Activated CD8-positive, alpha-beta memory T cell treated with anti-CD3 and anti-CD28 coated beads, Interleukin-2, amount 50 U/mL, for 4 hours (primary cell): ENCODE results near the gene SARS1.
"Not testable (repeated sequence)": the region's sequence is repeated elsewhere in the genome, so short reads cannot be mapped to it uniquely, and the experiment has no call there.

Source experiments
- DNase-seq: peaks from one replicate; pipeline ENCODE4 v3.0.0-alpha.2; 2020

The SARS1 gene

DNA sequence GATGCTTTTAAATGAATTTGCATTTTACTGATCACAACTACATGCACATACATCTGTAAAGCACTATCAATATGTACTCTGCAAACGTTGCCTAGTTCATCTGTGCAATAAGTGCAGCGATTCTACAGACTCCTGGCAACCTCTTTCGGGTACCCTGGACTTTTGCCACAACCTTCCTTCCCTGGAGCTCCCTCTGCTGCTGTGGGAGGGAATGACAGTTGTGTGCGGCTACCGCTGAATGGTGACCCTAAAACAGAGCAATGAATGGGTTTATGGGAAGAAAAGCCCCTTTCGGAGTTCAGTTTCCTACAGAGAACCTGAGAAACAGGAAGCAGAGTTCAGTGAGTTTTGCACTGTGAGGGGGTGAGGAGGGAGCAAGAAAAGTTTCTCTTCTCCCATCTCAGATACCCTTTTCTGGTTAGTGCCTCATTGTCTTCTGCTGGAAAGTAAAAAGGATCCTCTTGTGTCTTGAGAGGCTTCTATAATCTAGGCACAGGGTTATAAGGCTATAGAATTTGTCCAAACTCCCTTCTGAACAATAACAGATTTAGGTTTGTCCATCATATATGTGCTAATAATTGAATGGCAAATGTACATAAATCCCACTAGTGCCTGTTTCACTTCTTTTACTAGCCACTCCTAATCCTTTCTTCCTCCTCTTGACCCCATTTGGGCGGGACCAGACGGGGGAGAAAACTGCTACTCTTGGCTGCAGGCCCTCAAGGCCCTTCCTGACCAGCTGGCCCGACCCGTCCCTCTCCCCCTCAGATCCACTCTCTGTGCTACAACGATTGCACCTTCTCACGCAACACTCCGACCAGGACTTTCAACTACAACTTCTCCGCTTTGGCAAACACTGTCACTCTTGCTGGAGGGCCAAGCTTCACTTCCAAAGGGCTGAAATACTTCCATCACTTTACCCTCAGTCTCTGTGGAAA lies 19.8 kb upstream of the SARS1 start:
- DNase-seq = peak; percentile 55

DNA sequence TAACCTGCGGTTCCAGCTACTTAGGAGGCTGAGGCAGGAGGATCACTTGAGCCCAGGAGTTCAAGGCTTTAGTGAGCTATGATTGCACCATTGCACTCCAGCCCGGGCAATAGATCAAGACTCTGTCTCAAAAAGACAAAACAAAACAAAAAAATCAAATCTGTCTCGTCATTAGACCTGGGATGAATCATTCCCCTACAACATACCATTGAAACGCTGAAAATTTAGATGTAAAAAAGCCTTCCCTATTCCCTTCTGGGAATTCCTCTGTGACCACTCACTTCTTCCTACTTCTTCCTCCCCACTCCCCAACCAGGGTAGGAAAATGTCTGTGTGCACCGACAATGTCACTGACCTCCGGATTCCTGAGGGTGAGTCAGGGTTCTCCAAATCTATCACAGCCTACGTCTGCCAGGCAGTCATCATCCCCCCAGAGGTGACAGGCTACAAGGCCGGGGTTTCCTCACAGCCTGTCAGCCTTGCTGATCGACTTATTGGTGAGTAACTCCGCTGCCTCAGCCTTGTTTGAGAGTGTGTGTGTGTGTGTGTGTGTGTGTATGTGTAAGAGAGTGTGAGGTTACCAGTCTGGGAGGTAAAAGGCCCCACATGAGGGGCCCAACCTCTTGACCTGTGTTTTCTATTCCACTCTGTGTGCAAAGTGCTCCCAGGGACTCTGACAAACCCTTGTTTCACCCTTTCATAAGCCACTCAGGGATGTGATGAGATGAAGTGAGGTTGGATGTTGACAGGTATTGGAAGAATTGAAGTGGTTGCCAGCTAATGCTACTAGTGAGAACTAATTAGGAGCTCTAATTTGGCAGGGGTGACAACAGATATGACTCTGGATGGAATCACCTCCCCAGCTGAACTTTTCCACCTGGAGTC lies 16.3 kb upstream of the SARS1 start:
- no peak for DNase-seq

DNA sequence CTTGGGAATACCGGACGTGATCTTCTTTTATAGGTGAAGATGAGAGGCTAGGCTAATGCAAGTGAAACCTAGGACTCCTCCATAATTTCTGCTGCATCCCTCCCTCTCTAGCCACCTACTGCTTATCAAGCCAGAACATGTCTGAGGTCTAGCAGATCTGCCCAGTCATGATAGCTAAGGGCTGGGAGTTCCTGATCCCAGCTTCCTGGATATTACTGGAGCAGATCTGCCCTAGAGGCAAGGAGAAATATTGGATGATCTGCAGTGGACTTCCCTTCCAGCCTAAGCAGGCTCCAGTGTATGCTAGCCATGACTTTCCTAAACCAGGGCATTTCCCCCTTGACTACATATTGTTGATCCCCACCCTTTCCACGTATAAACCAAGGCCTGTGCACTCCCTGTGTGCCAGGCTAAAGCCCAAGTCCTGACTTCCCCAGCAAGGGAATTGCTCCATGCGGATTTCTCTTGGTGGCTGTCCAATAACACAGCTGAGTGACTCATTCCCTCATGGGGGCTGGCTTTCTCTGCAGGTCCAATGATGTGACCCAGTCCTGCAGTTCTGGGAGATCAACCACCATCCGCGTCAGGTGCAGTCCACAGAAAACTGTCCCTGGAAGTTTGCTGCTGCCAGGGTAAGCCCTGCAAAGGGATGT lies 15.5 kb upstream of the SARS1 start:
- DNase-seq = no peak

DNA sequence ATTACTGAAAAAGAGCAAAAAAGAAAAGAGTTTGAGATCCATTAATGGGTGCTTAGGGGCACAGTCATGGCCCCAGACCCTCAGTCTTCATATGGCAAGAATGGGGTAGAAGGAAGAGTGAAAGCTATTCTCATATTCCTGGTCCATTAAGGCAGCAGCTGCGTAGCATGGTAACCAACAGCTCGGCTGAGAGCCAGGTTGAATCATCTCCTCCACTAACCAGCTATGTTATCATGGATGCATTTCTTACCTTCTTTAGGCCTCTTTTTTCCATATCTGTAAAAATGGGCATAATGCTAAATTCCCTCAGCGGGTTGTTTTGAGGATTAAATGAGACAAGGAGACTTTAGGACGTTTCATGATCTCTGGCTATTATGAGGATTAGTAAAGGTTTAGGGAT lies 15.0 kb upstream of the SARS1 start:
- DNase-seq = no peak

DNA sequence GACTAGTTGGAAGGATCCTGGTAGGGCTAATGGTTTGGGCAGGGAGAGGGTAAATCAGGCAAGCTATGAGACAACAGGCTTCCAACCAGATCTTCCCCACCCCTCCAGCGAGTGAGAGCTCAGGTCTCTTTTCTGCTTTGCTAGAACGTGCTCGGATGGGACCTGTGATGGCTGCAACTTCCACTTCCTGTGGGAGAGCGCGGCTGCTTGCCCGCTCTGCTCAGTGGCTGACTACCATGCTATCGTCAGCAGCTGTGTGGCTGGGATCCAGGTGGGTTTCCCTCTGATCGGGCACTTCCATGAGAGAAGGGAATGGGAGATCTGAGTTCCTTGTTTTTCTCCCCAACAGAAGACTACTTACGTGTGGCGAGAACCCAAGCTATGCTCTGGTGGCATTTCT lies 14.0 kb upstream of the SARS1 start:
- no peak for DNase-seq

DNA sequence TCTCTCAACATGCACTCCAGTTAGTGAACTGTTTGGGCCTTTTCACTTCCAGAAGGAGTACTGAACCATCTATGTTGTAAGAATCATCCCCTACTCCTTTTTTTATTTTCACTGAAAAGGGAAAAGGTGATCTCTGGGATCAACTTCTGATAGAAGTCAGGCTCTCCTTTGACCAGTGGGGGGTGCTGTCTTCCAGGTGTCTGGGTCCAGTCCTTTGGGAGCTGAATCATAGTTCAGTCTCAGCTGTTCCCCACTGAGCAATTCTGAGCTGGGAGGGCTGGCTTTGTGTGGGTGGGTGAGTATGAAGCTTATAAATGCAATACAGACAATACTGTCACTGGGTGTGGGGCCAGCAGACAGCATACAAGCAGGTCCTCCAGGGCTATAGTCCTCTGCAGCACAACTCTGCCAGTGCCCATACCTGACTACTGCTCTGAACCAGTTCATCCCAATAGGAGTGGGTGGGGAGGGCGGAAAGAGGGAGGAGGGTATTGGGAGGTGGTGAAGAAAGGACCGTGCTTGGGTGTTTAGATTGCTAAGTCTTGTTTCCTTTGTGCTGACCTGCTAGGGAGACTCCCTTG lies 12.5 kb upstream of the SARS1 start:
- DNase-seq = peak; percentile 45

DNA sequence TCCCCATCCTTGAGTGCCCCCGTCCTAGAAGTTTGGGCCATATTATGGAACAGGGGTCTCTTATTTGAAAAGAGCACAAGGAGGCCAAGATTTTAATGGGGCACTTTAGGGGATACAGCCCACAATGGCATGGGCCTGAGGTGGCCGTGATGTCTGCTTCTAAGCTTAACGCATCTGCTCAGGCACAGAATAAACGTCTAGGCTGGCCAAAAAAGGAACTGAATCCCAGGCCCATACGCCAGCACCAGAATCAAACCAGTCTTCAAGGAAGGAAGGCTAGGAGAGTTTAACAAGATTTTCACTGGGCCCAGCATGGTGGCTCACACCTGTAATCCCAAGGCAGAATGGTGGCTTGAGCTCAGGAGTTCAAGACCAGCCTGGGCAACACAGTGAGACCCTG lies 9.2 kb upstream of the SARS1 start:
- no peak for DNase-seq

DNA sequence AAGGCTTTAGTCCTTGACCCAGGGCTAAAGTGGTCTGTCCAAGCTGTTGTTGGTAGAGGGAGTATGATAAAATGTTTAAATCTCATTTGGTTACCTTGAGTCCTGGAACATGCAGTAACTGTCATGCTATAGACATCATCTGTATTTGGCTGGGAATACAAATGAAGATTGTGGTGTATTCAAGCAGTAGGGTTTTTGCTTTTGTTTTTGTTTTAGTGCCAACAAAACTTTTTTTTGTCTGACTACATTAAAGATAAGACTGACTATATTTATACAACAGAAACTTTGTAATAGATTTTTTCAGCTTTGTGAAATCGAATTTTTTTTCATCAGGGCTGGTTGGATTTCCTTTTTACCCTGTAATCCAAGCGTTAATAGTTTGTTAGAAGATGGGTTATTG lies 7.4 kb upstream of the SARS1 start:
- DNase-seq = no peak

DNA sequence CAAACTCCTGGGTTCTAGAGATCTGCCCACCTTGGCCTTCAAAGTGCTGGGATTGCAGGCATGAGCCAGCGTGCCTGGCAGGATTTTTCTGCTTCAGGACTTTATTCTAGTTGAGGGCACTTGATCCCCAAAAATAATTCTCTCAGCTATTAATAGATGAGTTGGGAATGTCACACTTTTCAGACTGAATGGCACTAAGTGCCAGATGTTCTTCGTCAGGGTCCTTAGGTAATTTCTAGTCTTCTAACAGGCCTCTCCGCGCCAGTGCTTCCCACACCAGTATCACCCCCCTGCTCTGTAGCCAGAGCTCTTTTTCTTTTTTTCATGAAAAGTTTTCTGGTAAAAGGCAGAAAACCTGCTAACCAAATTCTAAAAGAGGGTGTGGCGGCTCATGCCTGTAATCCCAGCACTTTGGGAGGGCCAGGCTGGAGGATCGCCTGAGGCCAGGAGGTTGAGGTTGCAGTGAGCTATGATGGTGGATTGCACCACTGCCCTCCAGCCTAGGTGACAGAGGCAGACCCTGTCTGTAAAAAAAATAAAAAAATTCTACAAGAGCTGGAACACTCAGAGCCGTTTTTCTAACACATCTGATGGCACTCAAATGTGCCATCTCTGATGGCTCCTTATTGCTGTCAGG lies 6.1 kb upstream of the SARS1 start:
- DNase-seq = no peak

DNA sequence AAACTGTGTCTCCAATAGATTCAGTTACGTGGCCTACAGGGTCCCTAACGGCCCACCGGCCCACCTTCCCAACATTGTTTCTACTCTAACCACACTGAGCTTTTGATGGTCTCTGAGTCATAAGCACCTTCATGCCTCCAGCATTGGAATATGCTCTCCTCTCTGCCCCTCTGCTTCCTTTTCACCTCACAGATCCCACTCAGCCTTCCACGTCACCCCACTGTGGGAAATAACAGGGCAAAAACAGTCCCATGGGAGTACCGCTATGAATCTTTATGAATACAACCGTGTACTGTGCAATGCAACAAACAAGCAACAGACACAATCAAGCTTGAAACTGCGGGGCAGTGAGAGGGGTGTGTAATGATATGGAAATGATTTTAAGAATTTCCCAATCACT lies 5.3 kb upstream of the SARS1 start:
- DNase-seq = no peak

DNA sequence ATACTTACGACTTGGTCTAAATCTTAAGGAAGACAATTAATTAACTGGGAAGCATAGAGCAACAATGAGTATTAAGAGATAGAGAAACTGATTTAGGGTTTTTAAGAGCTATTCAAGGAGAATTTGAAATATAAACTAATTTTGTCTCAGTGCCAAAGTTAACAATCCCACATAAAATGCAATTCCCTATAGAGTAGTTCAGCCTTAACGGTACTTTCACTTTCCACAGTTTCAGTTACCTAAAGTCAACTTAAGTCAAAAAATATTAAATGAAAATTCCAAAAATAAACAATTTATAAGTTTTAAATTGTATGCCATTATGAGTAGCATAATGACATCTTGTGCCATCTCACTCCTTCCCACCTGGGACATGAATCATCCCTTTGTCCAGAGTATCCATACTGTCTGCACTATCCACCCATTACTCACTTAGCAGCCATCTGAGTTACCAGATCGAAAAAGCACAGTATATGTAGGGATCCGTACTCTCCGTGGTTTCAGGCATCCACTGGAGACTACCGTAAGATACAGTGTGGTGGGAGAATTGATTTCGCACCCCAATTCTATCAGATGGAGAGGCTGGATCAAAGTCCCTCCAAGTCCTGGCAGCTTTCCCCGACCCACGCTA lies 4.8 kb upstream of the SARS1 start:
- DNase-seq = no peak

DNA sequence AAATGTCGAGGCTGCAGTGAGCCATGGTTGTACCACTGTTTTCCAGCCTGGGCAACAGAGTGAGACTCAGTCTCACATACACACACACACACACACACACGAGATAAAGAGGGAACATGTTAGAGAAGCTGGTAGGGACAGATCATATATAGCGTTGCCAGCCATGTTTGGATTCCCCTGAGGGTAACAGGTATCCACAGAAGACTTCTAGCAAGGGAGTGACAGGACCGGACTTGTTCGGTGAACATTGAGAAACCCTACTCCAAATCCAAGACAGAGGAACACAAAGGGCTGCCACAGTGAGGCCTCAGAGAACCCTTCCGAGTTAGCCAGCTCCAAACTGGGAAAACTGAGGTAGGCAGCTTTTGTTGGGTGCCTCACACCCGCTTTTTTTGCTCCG lies 3.7 kb upstream of the SARS1 start:
- no peak for DNase-seq

DNA sequence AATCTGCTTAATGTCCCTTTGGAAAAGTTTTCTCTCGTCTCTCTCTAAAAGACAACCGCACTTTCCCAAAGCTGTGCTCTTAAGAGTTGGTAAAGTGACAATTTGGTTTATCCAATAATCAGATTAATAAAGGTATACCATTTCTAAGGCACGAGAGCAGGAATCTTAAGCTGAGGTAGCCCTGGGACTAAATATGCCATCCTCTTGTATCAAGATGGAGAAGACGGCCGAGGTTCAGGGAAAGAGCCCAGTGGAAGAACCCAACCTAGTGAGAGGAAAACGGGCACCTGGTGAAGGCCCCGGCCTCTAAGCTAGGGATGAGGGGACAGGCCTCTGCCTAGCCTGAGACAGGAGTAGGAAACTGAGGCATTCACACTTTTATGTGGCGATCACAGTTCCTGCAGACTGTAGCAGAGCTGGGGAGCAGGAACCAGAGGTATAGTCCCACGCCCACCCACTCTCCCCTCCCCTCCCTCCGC lies 334 bp upstream of the SARS1 start:
- no peak for DNase-seq

DNA sequence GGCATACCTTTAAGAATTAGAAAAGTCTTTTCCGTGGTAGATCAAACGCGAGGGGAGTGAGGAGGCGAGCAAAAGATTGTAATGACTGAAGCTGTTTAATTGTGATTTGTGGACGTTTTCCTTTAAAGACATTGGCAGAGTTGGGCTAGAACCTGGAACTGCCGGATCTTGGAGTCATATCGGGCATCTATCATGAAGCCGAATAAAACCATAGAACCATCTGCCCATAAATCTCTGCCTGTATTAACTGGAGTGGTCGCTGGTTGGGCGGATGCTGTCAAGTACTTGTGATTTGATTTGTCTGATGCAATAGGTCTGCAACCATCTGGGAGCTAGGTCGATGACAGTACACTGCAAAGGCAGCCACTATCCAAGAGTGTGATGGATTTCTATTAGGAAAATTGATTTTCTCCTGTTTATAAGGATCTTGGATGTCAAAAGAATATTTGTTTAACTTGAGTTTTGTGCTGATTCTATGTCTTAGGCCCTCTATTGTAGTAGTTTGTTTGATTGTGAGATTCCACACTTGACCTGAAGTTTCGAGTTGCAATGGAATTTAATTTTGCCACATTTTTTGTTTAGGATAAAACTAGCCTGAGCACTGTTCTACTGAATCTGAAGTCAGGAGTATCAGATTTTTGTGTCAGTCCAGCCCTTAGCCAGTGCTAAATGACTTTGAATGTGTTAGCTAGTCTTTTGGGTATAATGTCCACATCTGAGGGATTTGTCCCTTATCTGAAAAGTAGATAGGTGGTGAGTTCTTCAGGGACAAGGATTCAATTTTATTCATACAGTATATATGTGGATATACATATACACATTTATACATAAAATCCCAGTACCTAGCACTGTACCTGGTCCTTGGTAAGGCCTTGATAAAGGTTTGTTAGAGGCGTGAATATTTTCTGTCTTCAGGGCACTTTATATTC lies 1.2 kb downstream of the SARS1 start:
- peak; percentile 41 for DNase-seq

DNA sequence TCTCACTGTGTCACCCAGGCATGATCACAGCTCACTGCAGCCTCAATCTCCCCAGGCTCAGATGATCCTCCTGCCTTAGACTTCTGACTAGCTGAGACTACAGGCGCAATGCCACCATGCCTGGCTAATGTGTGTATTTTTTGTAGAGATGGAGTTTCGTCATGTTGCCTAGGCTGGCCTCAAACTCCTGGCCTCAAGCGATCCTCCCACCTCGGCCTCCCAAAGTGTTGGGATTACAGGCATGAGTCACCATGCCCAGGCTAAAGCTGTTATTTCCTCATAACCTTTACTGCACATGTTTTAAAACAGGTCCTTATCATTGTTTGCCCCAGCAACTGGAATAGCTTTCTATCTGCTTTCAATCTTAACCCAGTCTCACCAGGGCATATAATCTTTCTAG lies 2.9 kb downstream of the SARS1 start:
- DNase-seq = no peak

DNA sequence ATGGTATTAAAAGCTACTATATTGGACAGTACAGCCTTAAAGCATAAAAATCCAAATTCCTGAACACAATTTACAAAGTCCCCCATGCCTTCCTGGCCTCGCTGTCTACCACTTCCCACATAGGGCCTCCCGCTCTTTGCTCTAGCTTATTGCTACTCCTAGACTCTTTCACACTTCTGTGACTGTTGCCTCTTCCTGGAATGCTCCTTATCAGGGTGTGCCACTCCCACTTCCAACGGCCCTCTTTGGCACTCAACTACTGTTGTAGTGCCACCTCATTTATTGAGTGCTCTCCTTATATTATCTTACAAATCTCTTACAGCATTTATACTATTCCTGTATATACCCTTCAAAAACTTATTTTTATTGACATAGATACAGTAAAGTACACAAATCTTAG lies 4.8 kb downstream of the SARS1 start:
- DNase-seq = no peak

DNA sequence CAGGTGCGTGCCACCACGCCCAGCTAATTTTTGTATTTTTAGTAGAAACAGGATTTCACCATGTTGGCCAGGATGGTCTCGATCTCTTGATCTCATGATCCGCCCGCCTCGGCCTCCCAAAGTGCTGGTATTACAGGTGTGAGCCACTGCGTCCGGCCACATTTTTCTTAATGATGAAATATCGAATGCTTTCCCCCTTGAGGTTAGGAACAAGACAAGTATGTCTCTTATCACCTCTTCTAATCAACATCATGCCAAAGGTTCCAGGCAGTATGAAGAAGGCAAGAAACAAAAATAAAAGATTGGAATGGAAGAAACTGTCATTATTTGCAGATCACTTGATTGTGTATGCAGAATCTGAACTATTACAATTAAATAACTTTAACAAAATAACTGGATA lies 7.5 kb downstream of the SARS1 start:
- DNase-seq = not testable (repeated sequence)

DNA sequence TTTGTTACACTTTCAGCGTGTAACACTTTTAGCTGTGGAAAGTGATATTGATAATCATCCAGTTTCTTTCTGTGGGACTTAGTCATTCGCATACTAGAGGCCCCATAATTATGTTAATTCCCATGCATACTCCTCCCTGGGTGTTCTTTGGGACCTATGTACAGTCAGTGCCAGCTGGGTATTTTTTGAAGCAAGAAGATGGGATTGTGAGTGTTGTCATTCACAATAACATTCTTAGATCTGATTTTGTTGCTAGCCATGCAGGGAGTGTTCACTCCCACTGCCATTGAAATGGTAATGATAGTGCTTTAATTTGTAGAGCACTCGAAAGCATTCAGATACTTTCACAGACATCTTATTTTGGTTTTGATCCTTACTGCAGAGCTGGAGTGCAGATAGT lies 11.6 kb downstream of the SARS1 start:
- no peak for DNase-seq

DNA sequence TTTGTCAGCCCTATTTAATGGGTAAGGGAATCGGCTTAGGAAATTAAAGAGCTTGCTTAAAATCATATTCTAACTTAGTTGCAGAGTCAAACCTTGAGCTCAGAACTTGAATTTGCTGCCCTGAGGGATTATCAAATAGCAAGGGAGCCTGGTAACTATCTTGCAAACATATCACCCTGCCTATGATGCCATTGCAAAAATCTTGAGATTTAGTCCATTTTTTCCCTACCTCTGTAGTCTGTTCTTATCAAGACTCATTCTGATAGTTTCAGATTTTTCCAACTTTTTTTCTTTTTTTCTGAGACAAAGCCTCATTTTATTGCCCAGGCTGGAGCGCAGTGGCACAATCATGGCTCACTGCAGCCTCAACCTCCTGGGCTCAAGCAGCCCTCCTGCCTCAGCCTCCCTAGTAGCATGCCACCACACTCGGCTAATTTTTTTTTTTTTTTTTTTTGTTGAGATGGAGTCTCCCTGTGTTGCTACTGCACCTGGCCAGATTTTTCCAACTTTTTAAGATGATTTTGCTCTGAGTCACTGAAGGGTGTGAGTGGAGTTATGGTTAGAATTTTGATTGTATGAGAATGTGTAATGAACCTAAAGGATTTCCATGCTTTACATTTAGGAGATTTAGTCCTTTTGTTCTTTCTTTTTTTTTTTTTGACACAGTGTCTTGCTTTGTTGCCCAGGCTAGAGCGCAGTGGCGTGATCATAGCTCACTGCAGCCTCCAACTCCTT lies 12.2 kb downstream of the SARS1 start:
- no peak for DNase-seq

DNA sequence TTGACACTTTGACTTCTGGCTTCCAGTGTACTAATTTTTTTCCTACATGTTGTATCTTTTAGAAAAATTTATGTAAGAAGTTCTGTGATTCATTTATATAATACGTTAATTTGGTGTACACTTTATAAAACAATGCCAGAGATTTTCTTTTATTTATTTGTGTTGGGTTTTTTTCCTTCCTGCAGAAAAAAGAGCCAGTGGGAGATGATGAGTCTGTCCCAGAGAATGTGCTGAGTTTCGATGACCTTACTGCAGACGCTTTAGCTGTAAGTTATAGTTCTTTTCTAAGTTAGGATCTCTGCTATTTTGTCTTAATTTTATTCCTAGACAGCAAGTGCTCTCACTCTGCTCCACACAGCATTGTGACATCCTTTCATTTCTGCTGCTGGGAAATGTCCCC lies 14.4 kb downstream of the SARS1 start:
- DNase-seq = no peak
